SHP77 (cell line): ENCODE measurements around the gene SCGB1A1.
"Not testable (repeated sequence)": the region's sequence is repeated elsewhere in the genome, so short reads cannot be mapped to it uniquely, and the experiment has no call there.

Experiments
- DNase-seq, 2 experiments: peaks; one replicate each; lab custom pipeline; 2025; lab: John Stamatoyannopoulos, UW

Gene SCGB1A1

GRCh38 chr11:62418733-62419132, at the start of gene SCGB1A1:
Gene SCGB1A1, plus strand, starts transcription at chr11:62419033. Its CDS starts 63 bp downstream, at chr11:62419096.
- no peak for DNase-seq

- no peak for DNase-seq
These were observed 47.9 kb upstream of the SCGB1A1 start for GRCh38 chr11:62370743-62371440.

GRCh38 chr11:62372871-62373270, 46.0 kb upstream of the SCGB1A1 start:
- no peak for DNase-seq

DNA sequence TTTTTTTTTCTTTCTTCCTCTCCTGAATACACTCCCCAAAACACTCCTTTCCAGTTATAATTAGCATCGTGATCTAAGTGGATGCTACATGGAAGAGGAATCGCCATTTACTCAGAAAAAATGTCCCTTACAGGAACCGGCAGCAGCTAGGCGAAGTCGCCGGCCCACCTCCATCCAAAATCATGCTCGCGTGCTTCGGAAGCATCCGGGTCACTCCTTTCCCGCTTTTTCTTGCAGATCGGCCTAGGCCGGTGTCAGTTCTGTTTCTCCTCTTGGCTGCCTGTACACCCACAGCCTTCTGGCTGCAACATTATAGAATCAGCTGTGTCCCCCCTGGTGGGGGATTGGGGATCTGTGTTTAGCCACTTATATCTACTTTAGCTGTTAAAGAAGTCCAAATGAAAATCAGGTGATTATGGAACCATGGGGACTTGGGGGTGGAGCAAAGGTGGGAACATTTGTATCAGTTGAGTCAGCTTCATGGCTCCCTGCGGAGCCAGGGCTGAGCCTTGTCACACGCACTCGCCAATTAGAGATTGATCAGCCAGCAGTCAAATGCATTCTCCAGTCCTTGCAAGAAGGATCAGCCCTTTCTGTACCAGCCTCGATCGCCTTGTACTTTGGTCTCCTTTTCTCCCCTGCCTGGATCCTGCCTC, 45.2 kb upstream of the SCGB1A1 start:
- no peak for DNase-seq

- DNase-seq: no peak
These were observed 44.0 kb upstream of the SCGB1A1 start for GRCh38 chr11:62374801-62375200.

GRCh38 chr11:62378459-62379063, 40.3 kb upstream of the SCGB1A1 start:
- DNase-seq: peak; percentile 16 to 18

- DNase-seq: not testable (repeated sequence)
These were observed 39.2 kb upstream of the SCGB1A1 start for GRCh38 chr11:62379586-62379985.

DNA sequence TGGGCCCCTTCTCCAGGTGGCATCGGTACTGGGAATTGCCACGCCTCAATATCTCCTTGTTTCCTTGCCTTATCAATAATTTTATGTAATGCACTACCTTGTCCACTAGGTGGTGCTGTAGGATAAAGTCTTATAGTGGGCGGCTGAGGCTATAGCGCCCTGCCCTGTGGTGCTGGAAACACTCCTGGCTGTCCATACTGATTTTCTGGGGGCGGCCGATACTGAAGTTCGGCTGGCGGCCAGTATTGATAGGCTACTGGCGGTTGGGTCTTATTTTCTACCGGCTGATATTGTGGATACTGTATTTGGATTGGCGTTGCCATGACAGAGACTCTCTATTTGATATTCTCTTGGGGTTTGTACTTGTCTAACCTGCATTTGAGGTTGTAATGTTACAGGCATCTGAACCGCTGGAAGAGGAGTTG, 38.0 kb upstream of the SCGB1A1 start:
- peak; percentile 62 to 67 for DNase-seq

- DNase-seq: no peak
These were observed 35.0 kb upstream of the SCGB1A1 start for GRCh38 chr11:62383822-62384221.

DNA sequence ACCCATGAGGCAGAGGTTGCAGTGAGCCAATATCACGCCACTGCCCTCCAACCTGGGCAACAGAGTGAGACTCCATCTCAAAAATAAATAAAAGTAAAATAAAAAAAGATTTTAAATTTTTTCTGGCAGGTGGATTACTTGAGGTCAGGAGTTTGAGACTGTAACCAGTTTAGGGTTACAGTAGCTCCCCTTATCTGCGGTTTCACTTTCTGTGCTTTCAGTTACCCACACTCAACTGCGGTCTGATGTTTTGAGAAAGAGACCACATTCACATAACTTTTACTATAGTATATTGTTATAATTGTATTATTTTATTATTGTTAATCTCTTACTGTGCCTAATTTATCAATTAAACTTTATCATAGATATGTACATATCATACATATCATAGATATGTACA, 32.8 kb upstream of the SCGB1A1 start:
- not testable (repeated sequence) for DNase-seq

GRCh38 chr11:62387381-62387780, 31.5 kb upstream of the SCGB1A1 start:
- no peak for DNase-seq

DNA sequence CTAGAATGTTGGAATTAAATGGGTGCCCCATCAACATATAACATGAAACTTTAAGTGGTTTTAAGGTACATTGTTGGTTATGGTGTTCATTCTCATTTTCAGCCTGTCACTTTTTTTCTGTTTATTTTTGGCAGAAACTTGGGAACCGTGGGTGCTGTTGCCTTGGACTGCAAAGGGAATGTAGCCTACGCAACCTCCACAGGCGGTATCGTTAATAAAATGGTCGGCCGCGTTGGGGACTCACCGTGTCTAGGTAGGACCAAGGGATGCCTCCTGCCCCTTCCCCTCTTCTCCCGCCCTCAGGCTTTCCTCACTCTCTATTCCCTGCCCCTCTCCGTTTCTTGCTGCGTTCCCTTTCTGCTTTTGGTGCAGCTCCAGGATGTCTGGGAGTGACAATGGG, 29.8 kb upstream of the SCGB1A1 start:
- no peak for DNase-seq

- no peak for DNase-seq
These were observed 28.6 kb upstream of the SCGB1A1 start for GRCh38 chr11:62390237-62390636.

- no peak for DNase-seq
These were observed 28.1 kb upstream of the SCGB1A1 start for GRCh38 chr11:62390722-62391121.

GRCh38 chr11:62391642-62392425, 27.0 kb upstream of the SCGB1A1 start:
- DNase-seq: no peak

DNA sequence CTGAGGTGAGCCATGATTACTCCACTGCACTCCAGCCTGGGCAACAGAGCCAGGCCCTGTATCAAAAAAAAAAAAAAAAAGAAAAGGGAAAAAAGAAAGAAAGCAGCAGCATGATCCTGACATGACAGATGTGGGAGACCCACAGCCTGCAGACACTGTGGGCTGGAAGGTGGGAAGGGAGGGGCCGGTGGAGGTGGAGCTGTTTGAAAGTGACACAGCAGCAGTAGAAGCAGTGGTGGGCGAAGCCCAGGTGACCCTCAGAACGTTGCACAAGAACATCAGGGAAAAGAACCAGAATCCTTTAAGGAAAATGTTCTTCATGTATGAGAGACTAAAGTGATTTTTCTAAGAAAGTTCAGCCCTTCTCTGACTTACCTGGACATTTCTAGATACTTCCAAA, 26.3 kb upstream of the SCGB1A1 start:
- DNase-seq: no peak

DNA sequence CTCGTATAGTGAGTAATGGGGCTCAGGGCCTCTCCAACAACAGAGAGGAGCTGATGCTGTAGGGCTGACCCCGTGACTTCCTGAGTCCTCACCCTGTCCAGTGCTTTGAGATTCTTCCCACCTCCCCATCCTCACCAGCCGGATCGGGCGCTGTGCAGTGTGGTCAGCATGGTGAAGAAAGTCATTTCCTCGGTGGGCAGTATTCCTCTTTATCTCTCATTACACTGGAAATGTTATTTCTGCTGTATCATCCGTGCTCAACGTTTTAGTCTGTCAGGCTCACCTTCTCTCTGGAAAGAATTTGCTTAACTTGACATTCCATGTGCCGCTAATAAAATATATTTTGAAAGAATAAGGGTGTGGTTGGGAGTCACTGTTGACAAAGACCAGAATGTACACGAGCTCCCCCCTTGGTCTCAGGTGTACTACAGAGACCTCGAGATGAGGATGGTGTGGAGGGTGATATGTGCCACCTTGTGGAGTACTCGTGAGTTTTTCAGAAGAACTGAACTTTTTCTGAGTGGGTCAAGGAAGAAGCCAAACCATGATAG, 25.7 kb upstream of the SCGB1A1 start:
- no peak for DNase-seq

DNA sequence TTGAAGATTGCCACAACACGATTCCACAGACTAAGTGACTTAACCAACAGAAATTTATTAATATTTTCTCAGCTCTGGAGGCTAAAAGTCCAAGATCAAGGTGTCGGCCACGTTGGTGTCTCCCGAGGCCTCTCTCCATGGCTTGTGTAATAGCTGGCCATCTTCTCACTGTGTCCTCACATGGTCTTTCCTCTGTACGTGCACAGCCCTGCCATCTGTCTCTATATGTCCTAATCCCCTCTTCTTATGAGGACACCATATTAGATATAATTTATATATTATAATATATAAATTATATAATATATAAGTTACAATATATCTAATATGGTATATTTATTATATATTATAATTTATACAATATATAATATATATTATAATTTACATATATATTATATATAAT, 25.1 kb upstream of the SCGB1A1 start:
- DNase-seq: no peak

- peak; percentile 68 to 82 for DNase-seq
These were observed 23.9 kb upstream of the SCGB1A1 start for GRCh38 chr11:62394825-62395538.

DNA sequence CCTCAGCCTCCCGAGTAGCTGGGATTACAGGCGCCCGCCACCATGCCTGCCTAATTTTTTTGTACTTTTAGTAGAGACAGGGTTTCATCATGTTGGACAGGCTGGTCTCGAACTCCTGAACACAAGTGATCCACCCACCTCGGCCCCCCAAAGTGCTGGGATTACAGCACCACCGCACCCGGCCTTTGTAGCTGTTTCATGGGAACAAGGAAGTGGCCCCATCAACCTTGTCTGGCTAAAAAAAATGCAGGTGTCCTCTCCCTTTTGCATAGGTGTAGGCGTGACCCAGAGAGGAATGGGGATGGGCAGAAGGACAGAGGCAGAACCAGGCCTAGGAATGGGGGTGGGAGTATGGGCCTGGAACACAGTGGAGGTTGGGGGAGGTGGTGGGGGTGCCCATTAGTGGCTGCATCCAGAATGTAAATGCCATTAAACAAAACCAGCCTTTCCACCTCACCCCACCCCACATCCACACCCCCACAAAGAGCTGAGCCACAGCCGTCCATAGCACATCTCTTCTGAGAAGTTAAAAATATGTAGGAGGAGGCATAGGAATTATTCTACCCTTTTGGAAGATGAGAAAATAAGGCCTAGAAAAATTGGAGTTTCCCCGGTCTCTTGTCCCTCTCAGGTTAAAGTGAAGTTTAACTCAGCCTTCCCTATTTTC, 22.8 kb upstream of the SCGB1A1 start:
- no peak for DNase-seq
